H1 (cell line): ENCODE results near the gene KDM4E. TPM values are rescaled to one million over a fixed set of nuclear protein-coding genes. Genes with fewer than 3 reads are reported as not detected.

ENCODE experiments used
- CTCF ChIA-PET: fragments of 300-600 bp; sonication (Branson Sonifier 250); formaldehyde crosslinking; loops from one replicate; lab custom pipeline; 2021; ENCODE audit not compliant: partially characterized antibody; lab: Charles Lee
- POLR2A ChIA-PET: fragments of 300-600 bp; sonication (Branson Sonifier 250); formaldehyde crosslinking; loops from one replicate; lab custom pipeline; 2021; ENCODE audit warnings: inconsistent platforms; ENCODE audit not compliant: partially characterized antibody; lab: Charles Lee
- DNase-seq, 2 experiments: peaks; one replicate each; pipeline versions ENCODE4 v3.0.0 to v3.0.0-alpha.2; 2010 to 2022; ENCODE audit warnings: low spot score in 2 of 2, low read depth in 1 of 2, mixed read lengths in 1 of 2
- FAIRE-seq: peaks from 2 replicates; lab custom pipeline; 2011; peaks lifted over from hg19 to GRCh38; lab: Jason Lieb, UNC
- H2AFZ ChIP-seq: 2 replicates; pipeline ENCODE4 v1.8.1; 2012; ENCODE audit warnings: low read length, inconsistent platforms
- H2AK5ac ChIP-seq: 2 replicates; pipeline ENCODE4 v1.6.1; 2013; ENCODE audit warnings: low read depth, low read length
- H2BK120ac ChIP-seq: replicated peaks from 2 replicates; pipeline ENCODE3; 2013; ENCODE audit warnings: low read depth, low read length, inconsistent platforms
- H2BK12ac ChIP-seq: 2 replicates; pipeline ENCODE4 v1.6.1; 2013; ENCODE audit warnings: low read depth, low read length
- H2BK15ac ChIP-seq: 2 replicates; pipeline ENCODE4 v1.6.1; 2013; ENCODE audit warnings: low read length
- H2BK20ac ChIP-seq: 2 replicates; pipeline ENCODE4 v1.6.1; 2013; ENCODE audit warnings: low read length
- H2BK5ac ChIP-seq: 2 replicates; pipeline ENCODE4 v1.6.1; 2013; ENCODE audit warnings: low read depth, low read length
- H3K14ac ChIP-seq: 2 replicates; pipeline ENCODE4 v1.6.1; 2013; ENCODE audit warnings: inconsistent platforms; ENCODE audit not compliant: insufficient read length
- H3K18ac ChIP-seq: 2 replicates; pipeline ENCODE4 v1.6.1; 2013; ENCODE audit warnings: low read length; ENCODE audit errors: extremely low read depth
- H3K23ac ChIP-seq: 2 replicates; pipeline ENCODE4 v1.6.1; 2013; ENCODE audit warnings: inconsistent platforms; ENCODE audit not compliant: insufficient read length
- H3K23me2 ChIP-seq: 2 replicates; pipeline ENCODE4 v1.6.1; 2013; ENCODE audit warnings: low read depth, low read length
- H3K27ac ChIP-seq: 2 replicates; pipeline ENCODE4 v1.6.1; 2011; ENCODE audit warnings: low read depth, low read length, inconsistent platforms
- H3K27me3 ChIP-seq, 4 experiments: replicated peaks in 1 of 4; 1 replicate in 1 of 4; 2 replicates in 3 of 4; pipeline versions ENCODE4 v1.6.1 to v1.8.1; 2011 to 2013; ENCODE audit warnings: low read length in 3 of 4, mild to moderate bottlenecking in 3 of 4, inconsistent platforms in 2 of 4, mixed read lengths in 2 of 4, moderate library complexity in 1 of 4; ENCODE audit not compliant: control insufficient read depth in 3 of 4, insufficient read depth in 3 of 4; ENCODE audit errors: extremely low read depth in 1 of 4
- H3K36me3 ChIP-seq, 4 experiments: 2 replicates each; pipeline versions ENCODE4 v1.6.1 to v1.8.1; 2011 to 2013; ENCODE audit warnings: mild to moderate bottlenecking in 4 of 4, low read length in 3 of 4, moderate library complexity in 2 of 4, control low read depth in 1 of 4, inconsistent platforms in 1 of 4; ENCODE audit not compliant: insufficient read depth in 4 of 4, control insufficient read depth in 2 of 4
- H3K4ac ChIP-seq: replicated peaks from 2 replicates; pipeline ENCODE3; 2013; ENCODE audit warnings: low read length, low read depth, mixed read lengths, inconsistent platforms; ENCODE audit not compliant: insufficient read length
- H3K4me1 ChIP-seq, 4 experiments: replicated peaks in 1 of 4; 1 replicate in 1 of 4; 2 replicates in 3 of 4; pipeline versions ENCODE4 v1.6.1 to v1.8.1; 2011 to 2013; ENCODE audit warnings: low read length in 3 of 4, inconsistent platforms in 2 of 4, mixed read lengths in 1 of 4; ENCODE audit not compliant: insufficient read depth in 4 of 4, control insufficient read depth in 3 of 4
- H3K4me2 ChIP-seq, 2 experiments: 2 replicates each; pipeline versions ENCODE4 v1.6.1 to v1.8.1; 2011 to 2013; ENCODE audit warnings: low read depth in 2 of 2, low read length in 2 of 2, control low read depth in 1 of 2, inconsistent platforms in 1 of 2, mild to moderate bottlenecking in 1 of 2; ENCODE audit not compliant: insufficient read depth in 1 of 2
- H3K4me3 ChIP-seq, 4 experiments: fragments of 200-600, 300-600 bp in 1 of 4; sonication (generic), shearing (Covaris generic), sonication (Bioruptor Twin) in 1 of 4; 2 replicates each; pipeline versions ENCODE4 v1.5.1 to v1.8.1; 2011 to 2016; ENCODE audit warnings: low read length in 4 of 4, low read depth in 3 of 4, control low read depth in 2 of 4, inconsistent platforms in 2 of 4, mild to moderate bottlenecking in 2 of 4, mixed read lengths in 1 of 4, moderate library complexity in 1 of 4; ENCODE audit not compliant: insufficient read depth in 2 of 4; ENCODE audit errors: extremely low read depth in 1 of 4
- H3K56ac ChIP-seq: replicated peaks from 2 replicates; pipeline ENCODE3; 2013; ENCODE audit warnings: low read depth, mild to moderate bottlenecking, mixed read lengths, low read length, inconsistent platforms; ENCODE audit not compliant: insufficient read length
- H3K79me1 ChIP-seq: 2 replicates; pipeline ENCODE4 v1.6.1; 2013; ENCODE audit warnings: low read depth, low read length, control low read depth
- H3K79me2 ChIP-seq, 2 experiments: 2 replicates each; pipeline versions ENCODE4 v1.6.1 to v1.8.1; 2012 to 2013; ENCODE audit warnings: low read length in 2 of 2, mild to moderate bottlenecking in 2 of 2, inconsistent platforms in 1 of 2; ENCODE audit not compliant: insufficient read depth in 2 of 2, control insufficient read depth in 1 of 2
- H3K9ac ChIP-seq, 4 experiments: replicated peaks in 1 of 4; 1 replicate in 1 of 4; 2 replicates in 3 of 4; pipeline versions ENCODE4 v1.6.1 to v1.8.1; 2011 to 2013; ENCODE audit warnings: low read depth in 3 of 4, low read length in 3 of 4, control low read depth in 2 of 4, mild to moderate bottlenecking in 2 of 4, moderate library complexity in 2 of 4, inconsistent platforms in 1 of 4; ENCODE audit errors: extremely low read depth in 1 of 4
- H3K9me3 ChIP-seq, 2 experiments: 2 replicates each; pipeline versions ENCODE4 v1.6.1 to v1.8.1; 2012 to 2013; ENCODE audit warnings: mild to moderate bottlenecking in 2 of 2, moderate library complexity in 2 of 2, control low read depth in 1 of 2, inconsistent platforms in 1 of 2, low read depth in 1 of 2, low read length in 1 of 2, mixed read lengths in 1 of 2; ENCODE audit not compliant: insufficient read depth in 2 of 2
- H4K20me1 ChIP-seq, 2 experiments: replicated peaks in 1 of 2; 2 replicates each; pipeline versions ENCODE3 to v1.8.1; 2011 to 2013; ENCODE audit warnings: inconsistent platforms in 2 of 2, low read length in 2 of 2, mild to moderate bottlenecking in 1 of 2; ENCODE audit not compliant: insufficient read depth in 2 of 2, control insufficient read depth in 1 of 2
- H4K5ac ChIP-seq: 2 replicates; pipeline ENCODE4 v1.6.1; 2013; ENCODE audit warnings: low read length, low read depth, mixed read lengths, inconsistent platforms; ENCODE audit not compliant: insufficient read length
- H4K8ac ChIP-seq: 2 replicates; pipeline ENCODE4 v1.8.0; 2013; ENCODE audit warnings: mild to moderate bottlenecking, moderate library complexity, low read length, inconsistent platforms; ENCODE audit not compliant: insufficient read depth; ENCODE audit errors: extremely low read depth
- H4K91ac ChIP-seq: replicated peaks from 2 replicates; pipeline ENCODE3; 2013; ENCODE audit warnings: low read length, mixed read lengths, inconsistent platforms; ENCODE audit not compliant: insufficient read length
- POU5F1 ChIP-seq: IDR thresholded peaks from 2 replicates; pipeline ENCODE4 v1.6.1; 2011; ENCODE audit warnings: low read depth, mild to moderate bottlenecking, low read length, moderate library complexity
- WGBS, 2 experiments: shearing (Covaris generic) in 1 of 2; methylation state at CpG; one replicate each; pipeline versions ENCODE4 v1.1.6 to v1.1.7; 2013 to 2015; ENCODE audit warnings: low lambda C conversion rate in 2 of 2, mixed read lengths in 2 of 2, inconsistent platforms in 1 of 2, low coverage in 1 of 2, missing lambda C conversion rate in 1 of 2; ENCODE audit not compliant: insufficient replicate concordance in 2 of 2, insufficient coverage in 1 of 2, insufficient read length in 1 of 2; ENCODE audit errors: extremely low coverage in 1 of 2, missing lambda C conversion rate in 1 of 2; 5-methylcytosine and 5-hydroxymethylcytosine counted together
- polyA plus RNA-seq, 7 experiments: library from polyadenylated mRNA; depleted of rRNA in 3 of 7; stranded (reverse) in 5 of 7; unstranded in 2 of 7; fragments of >200 nt in 5 of 7; fragments of 200-250 nt in 2 of 7; gene quantifications; 1 replicate in 5 of 7; 2 replicates in 1 of 7; 4 replicates in 1 of 7; pipeline versions ENCODE4 v1.2.1 to v1.2.3, GENCODE V29; 2011 to 2013; ENCODE audit warnings: missing spikeins in 2 of 7, mixed read lengths in 2 of 7
- total RNA-seq: library from RNA; stranded (reverse); fragmentation: NEBNext Ultra II Directional; extraction: Animal tissue kit (Norgen Biotek cat#: 25700); gene quantifications from 2 replicates; pipeline ENCODE4 v1.2.1, GENCODE V29; 2021

KDM4E gene
- total and polyA plus RNA-seq, 2 of the 8 experiments (the other 6 are each of a cell fraction or from before 2014, with no cell fraction given): not detected

GRCh38 chr11:95044010-95044409 lies 19.0 kb downstream of the KDM4E start:
- no peaks in the 10 kb centered on the region for H3K23me2 ChIP-seq
- H3K14ac ChIP-seq: no peak overlapping the region
- H3K9me3 ChIP-seq: no peaks in the 10 kb centered on the region; a peak in 1 of 4 replicates
- no peaks in the 10 kb centered on the region; a peak in 1 of 7 replicates for H3K27me3 ChIP-seq
- no peak overlapping the region for H2AFZ ChIP-seq
- WGBS, 2 experiments: 83% methylated on average over 4 of the region's 4 CpGs; no CpG with 5 or more reads in 1 of the 2 experiments
- POLR2A ChIA-PET: no interaction called here
- no peak overlapping the region for H3K9ac ChIP-seq
- no peaks in the 10 kb centered on the region for H4K20me1 ChIP-seq
- H3K4me2 ChIP-seq: no peak overlapping the region
- H3K18ac ChIP-seq: no peak overlapping the region
- H4K8ac ChIP-seq: no peak overlapping the region
- FAIRE-seq: no peak
- H4K5ac ChIP-seq: no peak overlapping the region
- no peak overlapping the region for H4K91ac ChIP-seq
- H3K4me3 ChIP-seq: no peak overlapping the region
- no peak overlapping the region for H2BK20ac ChIP-seq
- H3K27ac ChIP-seq: no peak overlapping the region
- H2BK120ac ChIP-seq: no peak overlapping the region
- no peak overlapping the region for H3K4ac ChIP-seq
- H3K4me1 ChIP-seq: no peaks in the 10 kb centered on the region; a peak in 1 of 7 replicates
- no peak overlapping the region for H2BK15ac ChIP-seq
- CTCF ChIA-PET: interaction anchor here (0.7 to 1.4 kb wide), 3 partner anchors 23 to 440 kb away, joined by 3 to 4 read pairs (median 3); partner anchors contain the start of gene SRSF8
- no peak overlapping the region for H2AK5ac ChIP-seq
- DNase-seq: no peak
- H2BK12ac ChIP-seq: no peak overlapping the region
- H2BK5ac ChIP-seq: no peak overlapping the region
- no peaks in the 10 kb centered on the region for H3K79me1 ChIP-seq
- no peak overlapping the region for H3K23ac ChIP-seq
- no peak overlapping the region for H3K56ac ChIP-seq
- H3K36me3 ChIP-seq: no peaks in the 10 kb centered on the region
- no peak for TF ChIP-seq POU5F1
- TF ChIP-seq, all 59 proteins: peak for 0
- no peaks in the 10 kb centered on the region for H3K79me2 ChIP-seq
